Jurkat, Clone E6-1 (cell line): ENCODE data around the gene ACSS1.

Experiments
- DNase-seq: peaks from one replicate; pipeline ENCODE4 v3.0.0-alpha.2; 2011; ENCODE audit warnings: low read depth, low spot score
- H3K4me3 ChIP-seq: 2 replicates; pipeline ENCODE4 v1.5.1; 2011; ENCODE audit warnings: mild to moderate bottlenecking, low read length, control low read depth, moderate library complexity

Gene ACSS1

GRCh38 chr20:25020345-25020744 is 37.6 kb downstream of the ACSS1 start:
- no peak overlapping the region for H3K4me3 ChIP-seq
- DNase-seq = no peak

GRCh38 chr20:25019381-25020155 is 38.4 kb downstream of the ACSS1 start:
- DNase-seq = no peak
- no peak overlapping the region for H3K4me3 ChIP-seq

GRCh38 chr20:25018841-25019240 is 39.1 kb downstream of the ACSS1 start:
- no peak overlapping the region for H3K4me3 ChIP-seq
- DNase-seq = no peak

GRCh38 chr20:25018425-25018824 is 39.5 kb downstream of the ACSS1 start:
- H3K4me3 ChIP-seq = no peak overlapping the region
- DNase-seq = no peak

GRCh38 chr20:25017257-25017803 is 40.6 kb downstream of the ACSS1 start:
- no peak for DNase-seq
- H3K4me3 ChIP-seq = no peak overlapping the region

GRCh38 chr20:25016471-25016870 is 41.5 kb downstream of the ACSS1 start:
- H3K4me3 ChIP-seq = no peak overlapping the region
- DNase-seq = no peak

- no peak overlapping the region for H3K4me3 ChIP-seq
- DNase-seq = no peak
These were observed 42.0 kb downstream of the ACSS1 start for GRCh38 chr20:25015986-25016385.

GRCh38 chr20:25014816-25015215 is 43.1 kb downstream of the ACSS1 start:
- DNase-seq = no peak
- H3K4me3 ChIP-seq = no peak overlapping the region

- DNase-seq = no peak
- no peak overlapping the region for H3K4me3 ChIP-seq
These were observed 44.2 kb downstream of the ACSS1 start for GRCh38 chr20:25013478-25014380.

GRCh38 chr20:25012616-25013189 is 45.2 kb downstream of the ACSS1 start:
- no peak overlapping the region for H3K4me3 ChIP-seq
- DNase-seq = no peak

- no peak overlapping the region for H3K4me3 ChIP-seq
- no peak for DNase-seq
These were observed 46.1 kb downstream of the ACSS1 start for GRCh38 chr20:25011831-25012241.

- H3K4me3 ChIP-seq = no peak overlapping the region
- DNase-seq = no peak
These were observed 46.7 kb downstream of the ACSS1 start for GRCh38 chr20:25011261-25011660.

- no peak overlapping the region for H3K4me3 ChIP-seq
- DNase-seq = no peak
These were observed 48.5 kb downstream of the ACSS1 start for GRCh38 chr20:25009218-25010145.

- H3K4me3 ChIP-seq = no peak overlapping the region
- DNase-seq = no peak
These were observed 49.3 kb downstream of the ACSS1 start for GRCh38 chr20:25008388-25009217.

GRCh38 chr20:25007491-25008305 is 50.2 kb downstream of the ACSS1 start:
- no peak overlapping the region for H3K4me3 ChIP-seq
- DNase-seq = no peak

- DNase-seq = no peak
- no peak overlapping the region for H3K4me3 ChIP-seq
These were observed 51.3 kb downstream of the ACSS1 start for GRCh38 chr20:25006431-25007167.
